H1 (cell line): ENCODE results near the gene COX6A2. TPM values are rescaled to one million over a fixed set of nuclear protein-coding genes. Genes with fewer than 3 reads are reported as not detected.

ENCODE experiments used
- BCL11A ChIP-seq, 2 experiments: IDR thresholded peaks; one replicate each; pipeline ENCODE4 v1.6.1; 2011; ENCODE audit warnings: low read depth in 2 of 2, low read length in 2 of 2, mild to moderate bottlenecking in 2 of 2
- CEBPB ChIP-seq: IDR thresholded peaks from 2 replicates; pipeline ENCODE4 v1.6.1; 2012; ENCODE audit warnings: low read depth, low read length
- CHD1 ChIP-seq: IDR thresholded peaks from 2 replicates; pipeline ENCODE4 v1.6.1; 2012; ENCODE audit warnings: low read depth, low read length, improper control_type of control experiment
- CTBP2 ChIP-seq: IDR thresholded peaks from 2 replicates; pipeline ENCODE4 v1.7.0; 2011; ENCODE audit warnings: borderline replicate concordance, mild to moderate bottlenecking, moderate library complexity, mixed read lengths, low read length; ENCODE audit not compliant: insufficient read depth, insufficient read length
- FOSL1 ChIP-seq: IDR thresholded peaks from 2 replicates; pipeline ENCODE4 v1.6.1; 2011; ENCODE audit warnings: mild to moderate bottlenecking, low read depth, low read length, moderate library complexity; ENCODE audit not compliant: insufficient read depth
- GTF2F1 ChIP-seq: IDR thresholded peaks from 2 replicates; pipeline ENCODE4 v1.6.1; 2012; ENCODE audit warnings: low read depth, low read length, improper control_type of control experiment, borderline replicate concordance
- KDM1A ChIP-seq: fragments of 200-600, 300-600 bp; sonication (generic); IDR thresholded peaks from 2 replicates; pipeline ENCODE4 v1.7.1; 2016; ENCODE audit warnings: mild to moderate bottlenecking, low read length, borderline replicate concordance
- MAFK ChIP-seq: IDR thresholded peaks from 2 replicates; pipeline ENCODE4 v1.6.1; 2012; ENCODE audit warnings: low read depth, mild to moderate bottlenecking, improper control_type of control experiment, low read length
- NANOG ChIP-seq: IDR thresholded peaks from 2 replicates; pipeline ENCODE4 v1.6.1; 2011; ENCODE audit warnings: low read length, low read depth, mild to moderate bottlenecking, inconsistent platforms; ENCODE audit not compliant: insufficient read depth, poor library complexity, severe bottlenecking
- RAD21 ChIP-seq, 2 experiments: IDR thresholded peaks in 1 of 2; conservative IDR thresholded peaks in 1 of 2; 2 replicates each; pipeline ENCODE4 v1.6.1; 2011; ENCODE audit warnings: low read depth in 2 of 2, low read length in 2 of 2, improper control_type of control experiment in 1 of 2, inconsistent platforms in 1 of 2, mild to moderate bottlenecking in 1 of 2, moderate library complexity in 1 of 2
- RBBP5 ChIP-seq: IDR thresholded peaks from 2 replicates; pipeline ENCODE4 v1.7.1; 2012; ENCODE audit warnings: low read depth, mild to moderate bottlenecking, inconsistent platforms, low read length, moderate library complexity, borderline replicate concordance
- RNF2 ChIP-seq: fragments of 200-900, 300-1000 bp; sonication (generic); IDR thresholded peaks from 2 replicates; pipeline ENCODE4 v1.7.1; 2016; ENCODE audit warnings: borderline replicate concordance, low read depth, mild to moderate bottlenecking, antibody characterized with exemption, low read length; ENCODE audit not compliant: poor library complexity, severe bottlenecking; ENCODE audit errors: missing control alignments
- SAP30 ChIP-seq: fragments of 300-600 bp; sonication (generic); IDR thresholded peaks from 2 replicates; pipeline ENCODE4 v1.7.1; 2012; ENCODE audit warnings: low read length, moderate library complexity, mild to moderate bottlenecking, inconsistent platforms; ENCODE audit not compliant: insufficient read depth, insufficient replicate concordance
- SIX5 ChIP-seq: IDR thresholded peaks from 2 replicates; pipeline ENCODE4 v1.6.1; 2011; ENCODE audit warnings: mild to moderate bottlenecking, low read depth, low read length
- SP1 ChIP-seq: IDR thresholded peaks from 2 replicates; pipeline ENCODE4 v1.6.1; 2011; ENCODE audit warnings: low read depth, low read length
- SP2 ChIP-seq: IDR thresholded peaks from 2 replicates; pipeline ENCODE4 v1.6.1; 2012; ENCODE audit warnings: mild to moderate bottlenecking, low read length, inconsistent platforms
- SP4 ChIP-seq: IDR thresholded peaks from 2 replicates; pipeline ENCODE4 v1.6.1; 2012; ENCODE audit warnings: low read length, inconsistent platforms
- TAF1 ChIP-seq: IDR thresholded peaks from 2 replicates; pipeline ENCODE4 v1.6.1; 2011; ENCODE audit warnings: mild to moderate bottlenecking, low read depth, low read length
- TBP ChIP-seq: IDR thresholded peaks from 2 replicates; pipeline ENCODE4 v1.6.1; 2011; ENCODE audit warnings: low read depth, low read length, improper control_type of control experiment
- TEAD4 ChIP-seq: IDR thresholded peaks from 2 replicates; pipeline ENCODE4 v1.6.1; 2012; ENCODE audit warnings: low read depth, low read length, inconsistent platforms, mixed read lengths
- polyA plus RNA-seq, 7 experiments: library from polyadenylated mRNA; depleted of rRNA in 3 of 7; stranded (reverse) in 5 of 7; unstranded in 2 of 7; fragments of >200 nt in 5 of 7; fragments of 200-250 nt in 2 of 7; gene quantifications; 1 replicate in 5 of 7; 2 replicates in 1 of 7; 4 replicates in 1 of 7; pipeline versions ENCODE4 v1.2.1 to v1.2.3, GENCODE V29; 2011 to 2013; ENCODE audit warnings: missing spikeins in 2 of 7, mixed read lengths in 2 of 7
- total RNA-seq: library from RNA; stranded (reverse); fragmentation: NEBNext Ultra II Directional; extraction: Animal tissue kit (Norgen Biotek cat#: 25700); gene quantifications from 2 replicates; pipeline ENCODE4 v1.2.1, GENCODE V29; 2021
- TF ChIP-seq, protein P1 (sequence below): IDR thresholded peaks from 2 replicates; pipeline ENCODE4 v1.6.1; 2012; ENCODE audit warnings: inconsistent platforms
- TF ChIP-seq, protein P2 (sequence below): IDR thresholded peaks from 2 replicates; pipeline ENCODE4 v1.6.1; 2011; ENCODE audit warnings: low read length, improper control_type of control experiment

COX6A2 gene
- total and polyA plus RNA-seq, 2 of the 8 experiments (the other 6 are each of a cell fraction or from before 2014, with no cell fraction given), result 0.79 TPM; not detected in 1

DNA sequence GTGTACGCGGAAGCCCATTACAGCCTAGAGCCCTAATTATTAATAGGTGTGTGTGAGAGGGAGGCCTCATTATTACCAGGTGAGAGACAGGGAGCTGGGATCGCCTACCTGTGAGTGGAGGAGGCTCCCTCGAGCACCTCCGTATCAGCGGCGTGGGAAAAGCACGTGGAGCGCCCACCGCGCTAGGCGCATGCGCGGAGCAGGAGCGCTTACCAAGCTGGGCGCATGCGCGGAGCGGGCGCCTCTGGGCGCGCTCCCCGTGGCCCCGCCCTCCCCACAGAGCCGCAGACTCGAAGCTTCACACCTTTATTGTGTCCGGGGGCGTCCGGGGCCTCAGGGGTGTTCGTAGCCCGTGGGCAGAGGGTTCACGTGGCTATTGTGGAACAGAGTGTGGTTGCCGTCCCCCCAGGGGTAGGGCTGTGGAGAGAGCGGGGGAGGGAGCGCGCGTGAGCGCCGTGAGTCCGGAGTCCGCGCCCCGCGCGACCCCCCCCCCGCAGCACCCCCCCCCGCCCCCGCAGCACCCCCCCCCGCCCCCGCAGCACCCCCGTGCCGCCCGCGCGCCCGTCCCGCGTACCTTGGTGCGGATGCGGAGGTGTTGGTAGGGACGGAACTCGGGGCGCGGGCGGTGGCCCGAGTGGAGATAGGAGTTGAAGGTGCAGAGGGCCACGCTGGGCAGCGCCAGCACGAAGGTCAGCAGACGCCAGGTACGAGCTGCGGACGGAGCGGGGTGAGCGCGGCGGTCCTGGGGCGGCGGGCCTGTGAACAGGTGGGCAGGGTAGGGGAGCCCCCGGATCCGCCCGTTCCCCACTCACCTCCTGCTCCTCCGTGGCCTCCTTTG is 500 bp downstream of the COX6A2 start (continued):
- no peak for TF ChIP-seq CTBP2
- TF ChIP-seq, protein P1, sequence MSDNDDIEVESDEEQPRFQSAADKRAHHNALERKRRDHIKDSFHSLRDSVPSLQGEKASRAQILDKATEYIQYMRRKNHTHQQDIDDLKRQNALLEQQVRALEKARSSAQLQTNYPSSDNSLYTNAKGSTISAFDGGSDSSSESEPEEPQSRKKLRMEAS, result peak; percentile 99
- TF ChIP-seq, protein P2, sequence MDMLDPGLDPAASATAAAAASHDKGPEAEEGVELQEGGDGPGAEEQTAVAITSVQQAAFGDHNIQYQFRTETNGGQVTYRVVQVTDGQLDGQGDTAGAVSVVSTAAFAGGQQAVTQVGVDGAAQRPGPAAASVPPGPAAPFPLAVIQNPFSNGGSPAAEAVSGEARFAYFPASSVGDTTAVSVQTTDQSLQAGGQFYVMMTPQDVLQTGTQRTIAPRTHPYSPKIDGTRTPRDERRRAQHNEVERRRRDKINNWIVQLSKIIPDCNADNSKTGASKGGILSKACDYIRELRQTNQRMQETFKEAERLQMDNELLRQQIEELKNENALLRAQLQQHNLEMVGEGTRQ, result no peak
- no peak for TF ChIP-seq NANOG
- no peak for TF ChIP-seq CEBPB
- no peak for TF ChIP-seq TBP
- TF ChIP-seq SP4, result no peak
- TF ChIP-seq SP1, result no peak
- no peak for TF ChIP-seq BCL11A (IDR thresholded peaks at IDR 0.05; ENCODE audit: low read depth in 2 of 2, low read length in 2 of 2)
- TF ChIP-seq SIX5, result no peak
- TF ChIP-seq RAD21 (IDR thresholded peaks at IDR 0.05 in 1 of 2, conservative IDR thresholded peaks at IDR 0.05 in 1 of 2; ENCODE audit: low read depth in 2 of 2, low read length in 2 of 2), result no peak
- no peak for TF ChIP-seq RBBP5
- peak; percentile 69 for TF ChIP-seq RNF2
- TF ChIP-seq GTF2F1, result no peak
- TF ChIP-seq CHD1, result no peak
- TF ChIP-seq TAF1, result no peak
- TF ChIP-seq KDM1A, result no peak
- TF ChIP-seq FOSL1, result no peak
- no peak for TF ChIP-seq SAP30
- TF ChIP-seq TEAD4, result no peak
- TF ChIP-seq SP2, result no peak
- TF ChIP-seq MAFK, result no peak
